HCT116 (cell line): ENCODE measurements around the gene DDX39A. TPM values are rescaled to one million over a fixed set of nuclear protein-coding genes. Genes with fewer than 3 reads are reported as not detected.
"Not testable (repeated sequence)": the region's sequence is repeated elsewhere in the genome, so short reads cannot be mapped to it uniquely, and the experiment has no call there.

ENCODE experiments used
- ATAC-seq: fragments of 200-7000 bp; cut with Tn5 transposase; 2 replicates; pipeline ENCODE4 v1.9.1; 2020; ENCODE audit warnings: mild to moderate bottlenecking, moderate library complexity
- BruUV-seq: library from RNA; stranded (reverse); fragments of 400-500 nt; replicated peaks from 2 replicates; lab custom pipeline; 2021; lab: Mats Ljungman, UMichigan
- CTCF ChIA-PET: fragments of 300-600 bp; sonication (Branson Sonifier 250); formaldehyde crosslinking; loops from one replicate; lab custom pipeline; 2021; ENCODE audit warnings: antibody characterized with exemption; lab: Charles Lee
- POLR2A ChIA-PET: fragments of 300-600, 350-600 bp; sonication (Branson Sonifier 250); formaldehyde crosslinking; loops from one replicate; lab custom pipeline; 2021; ENCODE audit warnings: antibody characterized with exemption; lab: Charles Lee
- RAD21 ChIA-PET, 2 experiments: fragments of 300-600 bp; sonication (Branson Sonifier 250); formaldehyde crosslinking; loops; one replicate each; lab custom pipeline; 2023; ENCODE audit warnings: low total read pairs in 2 of 2; ENCODE audit not compliant: uncharacterized antibody in 2 of 2, unreplicated experiment in 2 of 2, low non-redundant PET in 1 of 2; lab: Charles Lee
- DNase-seq: peaks from one replicate; pipeline ENCODE4 v3.0.0-alpha.2; 2010; ENCODE audit warnings: low read depth, low spot score
- H2AFZ ChIP-seq: fragments of 200-600 bp; shearing (Covaris generic), sonication (generic); 2 replicates; pipeline ENCODE4 v1.6.1; 2017; ENCODE audit warnings: low read depth, mixed run types, mixed read lengths, antibody characterized with exemption, low read length; ENCODE audit not compliant: poor library complexity, severe bottlenecking
- H3K27ac ChIP-seq: 2 replicates; pipeline ENCODE4 v1.5.1; 2012; ENCODE audit warnings: low read depth, low read length
- H3K27me3 ChIP-seq: fragments of 200-600 bp; sonication (generic); 2 replicates; pipeline ENCODE4 v1.6.1; 2016; ENCODE audit warnings: mixed run types, low read length, mixed read lengths; ENCODE audit not compliant: insufficient read depth
- H3K36me3 ChIP-seq, 2 experiments: fragments of 200-500 bp in 1 of 2; fragments of 200-600 bp in 1 of 2; sonication (Bioruptor generic) in 1 of 2; sonication (generic) in 1 of 2; 2 replicates each; pipeline versions ENCODE4 v1.5.1 to v1.6.1; 2014 to 2016; ENCODE audit warnings: low read length in 2 of 2, inconsistent platforms in 1 of 2, mixed read lengths in 1 of 2, mixed run types in 1 of 2; ENCODE audit not compliant: insufficient read depth in 2 of 2, control insufficient read depth in 1 of 2
- H3K4me1 ChIP-seq, 2 experiments: fragments of 200-600 bp in 1 of 2; sonication (generic) in 1 of 2; 2 replicates each; pipeline versions ENCODE4 v1.5.1 to v1.6.1; 2012 to 2017; ENCODE audit warnings: low read length in 2 of 2, inconsistent platforms in 1 of 2, mild to moderate bottlenecking in 1 of 2, mixed read lengths in 1 of 2, mixed run types in 1 of 2, moderate library complexity in 1 of 2; ENCODE audit not compliant: insufficient read depth in 2 of 2, control insufficient read depth in 1 of 2
- H3K4me2 ChIP-seq: fragments of 200-600 bp; sonication (generic); 2 replicates; pipeline ENCODE4 v1.6.1; 2017; ENCODE audit warnings: mixed run types, low read length, mixed read lengths
- H3K4me3 ChIP-seq, 2 experiments: fragments of 200-600 bp in 1 of 2; sonication (generic) in 1 of 2; replicated peaks in 1 of 2; 2 replicates each; pipeline ENCODE4 v1.5.1; 2011 to 2016; ENCODE audit warnings: low read length in 2 of 2, control low read depth in 1 of 2, low read depth in 1 of 2, mild to moderate bottlenecking in 1 of 2, mixed read lengths in 1 of 2, mixed run types in 1 of 2
- H3K79me2 ChIP-seq: fragments of 200-600 bp; sonication (generic); 2 replicates; pipeline ENCODE4 v1.6.1; 2017; ENCODE audit warnings: mild to moderate bottlenecking, mixed run types, low read length, moderate library complexity, mixed read lengths; ENCODE audit not compliant: insufficient read depth
- H3K9ac ChIP-seq: fragments of 200-600 bp; sonication (generic); 2 replicates; pipeline ENCODE4 v1.6.1; 2016; ENCODE audit warnings: low read length, mixed read lengths
- H3K9me2 ChIP-seq: fragments of 200-600 bp; sonication (generic), shearing (Covaris generic); 2 replicates; pipeline ENCODE4 v1.6.1; 2017; ENCODE audit warnings: mixed run types, mild to moderate bottlenecking, moderate library complexity; ENCODE audit not compliant: insufficient read depth
- H3K9me3 ChIP-seq, 2 experiments: fragments of 200-500 bp in 1 of 2; fragments of 200-600 bp in 1 of 2; sonication (Bioruptor generic) in 1 of 2; sonication (generic) in 1 of 2; 2 replicates each; pipeline ENCODE4 v1.6.1; 2014 to 2017; ENCODE audit warnings: low read length in 2 of 2, mixed read lengths in 2 of 2, inconsistent platforms in 1 of 2, low read depth in 1 of 2, mild to moderate bottlenecking in 1 of 2, mixed run types in 1 of 2, moderate library complexity in 1 of 2; ENCODE audit not compliant: control insufficient read depth in 1 of 2, insufficient read depth in 1 of 2
- H4K20me1 ChIP-seq: fragments of 200-600 bp; sonication (generic), shearing (Covaris generic); 2 replicates; pipeline ENCODE4 v1.6.1; 2017; ENCODE audit warnings: mixed run types, mild to moderate bottlenecking, moderate library complexity; ENCODE audit not compliant: insufficient read depth
- CBX3 ChIP-seq: IDR thresholded peaks from 2 replicates; pipeline ENCODE4 v1.6.1; 2012; ENCODE audit warnings: low read depth
- CEBPB ChIP-seq: IDR thresholded peaks from 2 replicates; pipeline ENCODE4 v1.6.1; 2012; ENCODE audit warnings: low read depth
- EGR1 ChIP-seq: IDR thresholded peaks from 2 replicates; pipeline ENCODE4 v1.6.1; 2012; ENCODE audit warnings: low read depth
- ELF1 ChIP-seq: IDR thresholded peaks from 2 replicates; pipeline ENCODE4 v1.6.1; 2012; ENCODE audit warnings: low read depth, borderline replicate concordance
- FOSL1 ChIP-seq: IDR thresholded peaks from 2 replicates; pipeline ENCODE4 v1.6.1; 2012; ENCODE audit warnings: low read depth
- JUND ChIP-seq: IDR thresholded peaks from 2 replicates; pipeline ENCODE4 v1.6.1; 2012
- POLR2A ChIP-seq: IDR thresholded peaks from 2 replicates; pipeline ENCODE4 v1.7.0; 2011; ENCODE audit warnings: borderline replicate concordance; ENCODE audit not compliant: insufficient read depth, insufficient read length; ENCODE audit errors: extremely low read depth
- SRF ChIP-seq: IDR thresholded peaks from 2 replicates; pipeline ENCODE4 v1.6.1; 2012; ENCODE audit warnings: low read depth
- ZFX ChIP-seq: fragments of 450-650 bp; IDR thresholded peaks from 2 replicates; pipeline ENCODE4 v1.6.1; 2017
- intact Hi-C: fragments of 100-400 bp; cut with micrococcal nuclease; formaldehyde crosslinking; loops from 2 replicates; pipeline ENCODE4 v1.10.0; 2022
- total RNA-seq: library from RNA; stranded (reverse); gene quantifications from one replicate; pipeline ENCODE4 v1.2.1, GENCODE V29; 2021; ENCODE audit not compliant: unreplicated experiment
- TF ChIP-seq, protein P1 (sequence below): IDR thresholded peaks from 2 replicates; pipeline ENCODE4 v1.6.1; 2011; ENCODE audit warnings: mild to moderate bottlenecking, low read length, moderate library complexity; ENCODE audit not compliant: insufficient replicate concordance; ENCODE audit errors: extremely low read depth
- TF ChIP-seq, protein P2 (sequence below): IDR thresholded peaks from 2 replicates; pipeline ENCODE4 v1.6.1; 2012; ENCODE audit warnings: low read depth

DDX39A gene
- total RNA-seq, 1 experiment from 2014 or later: 152 TPM

DNA sequence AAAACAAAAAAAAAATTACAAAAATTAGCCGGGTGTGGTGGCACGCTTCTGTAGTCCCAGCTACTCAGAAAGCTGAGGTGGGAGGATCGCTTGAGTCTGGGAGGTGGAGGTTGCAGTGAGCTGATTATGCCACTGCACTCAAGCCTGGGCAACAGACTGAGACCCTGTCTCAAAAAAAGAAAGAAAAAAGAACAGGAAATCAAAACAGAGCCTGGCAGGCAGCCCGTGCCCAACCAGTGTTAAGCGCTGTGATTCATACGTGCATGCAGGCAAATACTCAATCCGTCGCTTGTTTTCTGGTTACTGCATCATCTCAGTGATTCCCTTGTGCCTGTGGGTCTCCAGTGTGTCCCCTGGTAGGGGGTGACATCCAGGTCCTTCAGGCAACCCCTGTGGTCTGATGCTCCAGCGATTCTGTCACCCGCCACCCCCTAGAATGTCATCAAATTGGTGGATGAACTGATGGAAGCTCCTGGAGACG, 18.1 kb downstream of the DDX39A start:
- ChIA-PET CTCF (interaction anchor here (0.8 kb wide), 1 partner anchor 53 kb away, joined by 3 read pairs; no protein-coding TSS in a partner anchor), RAD21 (no interaction called here), POLR2A (no interaction called here)
- Histone ChIP-seq H3K27ac (no peak overlapping the region), H3K79me2 (no peaks in the 10 kb centered on the region), H3K4me1 (peaks cover 7 to 29% of the 10 kb centered on the region in 2 experiments; a peak in 3 of 4 replicates), H3K4me2 (0 out of 2 replicates have a peak overlapping the region, but pooled peaks have one; percentile 52), H3K36me3 (peaks cover 10 to 38% of the 10 kb centered on the region in 2 experiments), H3K9ac (no peak overlapping the region), H4K20me1 (no peaks in the 10 kb centered on the region), H3K9me2 (no peaks in the 10 kb centered on the region), H3K27me3 (no peaks in the 10 kb centered on the region), H2AFZ (no peak overlapping the region), H3K4me3 (no peak overlapping the region), H3K9me3 (no peaks in the 10 kb centered on the region)
- ATAC-seq (no peak), DNase-seq (no peak)
- no TSS peak for BruUV-seq
- intact Hi-C loops: no loop called here
- TF ChIP-seq ELF1 (no peak), ZFX (no peak), EGR1 (no peak), POLR2A (no peak), CBX3 (no peak), JUND (no peak), CEBPB (no peak), SRF (no peak), FOSL1 (no peak)
- TF ChIP-seq, protein P1, sequence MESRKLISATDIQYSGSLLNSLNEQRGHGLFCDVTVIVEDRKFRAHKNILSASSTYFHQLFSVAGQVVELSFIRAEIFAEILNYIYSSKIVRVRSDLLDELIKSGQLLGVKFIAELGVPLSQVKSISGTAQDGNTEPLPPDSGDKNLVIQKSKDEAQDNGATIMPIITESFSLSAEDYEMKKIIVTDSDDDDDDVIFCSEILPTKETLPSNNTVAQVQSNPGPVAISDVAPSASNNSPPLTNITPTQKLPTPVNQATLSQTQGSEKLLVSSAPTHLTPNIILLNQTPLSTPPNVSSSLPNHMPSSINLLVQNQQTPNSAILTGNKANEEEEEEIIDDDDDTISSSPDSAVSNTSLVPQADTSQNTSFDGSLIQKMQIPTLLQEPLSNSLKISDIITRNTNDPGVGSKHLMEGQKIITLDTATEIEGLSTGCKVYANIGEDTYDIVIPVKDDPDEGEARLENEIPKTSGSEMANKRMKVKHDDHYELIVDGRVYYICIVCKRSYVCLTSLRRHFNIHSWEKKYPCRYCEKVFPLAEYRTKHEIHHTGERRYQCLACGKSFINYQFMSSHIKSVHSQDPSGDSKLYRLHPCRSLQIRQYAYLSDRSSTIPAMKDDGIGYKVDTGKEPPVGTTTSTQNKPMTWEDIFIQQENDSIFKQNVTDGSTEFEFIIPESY: no peak
- TF ChIP-seq, protein P2, sequence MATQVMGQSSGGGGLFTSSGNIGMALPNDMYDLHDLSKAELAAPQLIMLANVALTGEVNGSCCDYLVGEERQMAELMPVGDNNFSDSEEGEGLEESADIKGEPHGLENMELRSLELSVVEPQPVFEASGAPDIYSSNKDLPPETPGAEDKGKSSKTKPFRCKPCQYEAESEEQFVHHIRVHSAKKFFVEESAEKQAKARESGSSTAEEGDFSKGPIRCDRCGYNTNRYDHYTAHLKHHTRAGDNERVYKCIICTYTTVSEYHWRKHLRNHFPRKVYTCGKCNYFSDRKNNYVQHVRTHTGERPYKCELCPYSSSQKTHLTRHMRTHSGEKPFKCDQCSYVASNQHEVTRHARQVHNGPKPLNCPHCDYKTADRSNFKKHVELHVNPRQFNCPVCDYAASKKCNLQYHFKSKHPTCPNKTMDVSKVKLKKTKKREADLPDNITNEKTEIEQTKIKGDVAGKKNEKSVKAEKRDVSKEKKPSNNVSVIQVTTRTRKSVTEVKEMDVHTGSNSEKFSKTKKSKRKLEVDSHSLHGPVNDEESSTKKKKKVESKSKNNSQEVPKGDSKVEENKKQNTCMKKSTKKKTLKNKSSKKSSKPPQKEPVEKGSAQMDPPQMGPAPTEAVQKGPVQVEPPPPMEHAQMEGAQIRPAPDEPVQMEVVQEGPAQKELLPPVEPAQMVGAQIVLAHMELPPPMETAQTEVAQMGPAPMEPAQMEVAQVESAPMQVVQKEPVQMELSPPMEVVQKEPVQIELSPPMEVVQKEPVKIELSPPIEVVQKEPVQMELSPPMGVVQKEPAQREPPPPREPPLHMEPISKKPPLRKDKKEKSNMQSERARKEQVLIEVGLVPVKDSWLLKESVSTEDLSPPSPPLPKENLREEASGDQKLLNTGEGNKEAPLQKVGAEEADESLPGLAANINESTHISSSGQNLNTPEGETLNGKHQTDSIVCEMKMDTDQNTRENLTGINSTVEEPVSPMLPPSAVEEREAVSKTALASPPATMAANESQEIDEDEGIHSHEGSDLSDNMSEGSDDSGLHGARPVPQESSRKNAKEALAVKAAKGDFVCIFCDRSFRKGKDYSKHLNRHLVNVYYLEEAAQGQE: no peak

DNA sequence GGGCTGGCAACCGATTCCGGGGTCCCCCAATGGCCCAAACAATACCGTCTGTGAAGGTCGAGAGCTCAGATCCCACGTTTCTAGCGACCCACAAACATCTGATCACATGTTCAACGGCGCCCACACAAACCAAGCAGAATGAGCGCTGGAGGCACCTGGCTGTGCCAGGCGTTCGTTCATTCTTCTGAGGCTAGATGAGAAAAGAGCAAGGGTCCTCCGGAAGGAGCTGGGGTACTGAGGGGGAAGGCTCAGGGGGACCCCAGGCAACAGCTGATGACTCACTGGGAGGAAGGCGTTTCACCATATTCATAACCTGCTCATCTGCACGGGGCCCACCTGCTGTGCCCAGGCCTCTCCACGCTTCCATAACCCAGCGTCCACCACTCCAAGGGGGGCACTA, 22.0 kb downstream of the DDX39A start:
- DNase-seq, POLR2A ChIA-PET: not testable (repeated sequence)

More for the DNA sequence above, 22.0 kb downstream of the DDX39A start:
- intact Hi-C loops, H3K27me3 ChIP-seq, ATAC-seq, CTCF ChIA-PET, H3K9me3 ChIP-seq, BruUV-seq, H3K4me3 ChIP-seq, RAD21 ChIA-PET, H3K9ac ChIP-seq, H2AFZ ChIP-seq, H3K9me2 ChIP-seq, H3K4me2 ChIP-seq, H3K27ac ChIP-seq, H4K20me1 ChIP-seq, H3K79me2 ChIP-seq: not testable (repeated sequence)
- Histone ChIP-seq H3K4me1 (peaks cover 0 to 14% of the 10 kb centered on the region in 2 experiments; a peak in 2 of 4 replicates), H3K36me3 (peaks cover 16 to 19% of the 10 kb centered on the region in 2 experiments)
